Measurements from ENCODE around the gene BMERB1.
A peak's percentile ranks its signal among the peaks of the same experiment; 100 is the strongest.

Gene BMERB1

GRCh38 chr16:15574614-15574948 lies 140.2 kb downstream of the BMERB1 start:
- Histone ChIP-seq H3K27me3 (ENCODE audit: control insufficient read depth in 1 of 2, insufficient read depth in 2 of 2, low read length in 2 of 2) (no peaks in the 10 kb centered on the region), H3K4me1 (ENCODE audit: control insufficient read depth, insufficient read depth, low read length) (peaks cover 3% of the 10 kb centered on the region), H3K27ac (ENCODE audit: low read length) (no peak overlapping the region), H3K9me3 (ENCODE audit: control insufficient read depth in 2 of 2, low read length in 2 of 2) (no peaks in the 10 kb centered on the region), H3K4me3 (ENCODE audit: low read length in 2 of 2) (no peak overlapping the region), H3K9ac (ENCODE audit: low read length in 2 of 2) (no peak overlapping the region), H3K36me3 (ENCODE audit: control insufficient read depth in 2 of 2, insufficient read depth in 2 of 2, low read length in 2 of 2) (no peaks in the 10 kb centered on the region)

GRCh38 chr16:15575293-15576049 lies 141.1 kb downstream of the BMERB1 start:
- Histone ChIP-seq H3K9ac (ENCODE audit: low read length in 2 of 2) (no peak overlapping the region), H3K27me3 (ENCODE audit: control insufficient read depth in 1 of 2, insufficient read depth in 2 of 2, low read length in 2 of 2) (no peaks in the 10 kb centered on the region), H3K27ac (ENCODE audit: low read length) (no peak overlapping the region), H3K4me3 (ENCODE audit: low read length in 2 of 2) (no peak overlapping the region), H3K4me1 (ENCODE audit: control insufficient read depth, insufficient read depth, low read length) (peaks cover 3% of the 10 kb centered on the region), H3K9me3 (ENCODE audit: control insufficient read depth in 2 of 2, low read length in 2 of 2) (no peaks in the 10 kb centered on the region), H3K36me3 (ENCODE audit: control insufficient read depth in 2 of 2, insufficient read depth in 2 of 2, low read length in 2 of 2) (no peaks in the 10 kb centered on the region)

- Histone ChIP-seq H3K4me3 (ENCODE audit: low read length in 2 of 2) (no peak overlapping the region), H3K9ac (ENCODE audit: low read length in 2 of 2) (no peak overlapping the region), H3K27me3 (ENCODE audit: control insufficient read depth in 1 of 2, insufficient read depth in 2 of 2, low read length in 2 of 2) (no peaks in the 10 kb centered on the region), H3K36me3 (ENCODE audit: control insufficient read depth in 2 of 2, insufficient read depth in 2 of 2, low read length in 2 of 2) (peaks cover 4 to 10% of the 10 kb centered on the region in 2 donors), H3K4me1 (ENCODE audit: control insufficient read depth, insufficient read depth, low read length) (peaks cover 3% of the 10 kb centered on the region), H3K27ac (ENCODE audit: low read length) (peak overlapping the region; percentile 11), H3K9me3 (ENCODE audit: control insufficient read depth in 2 of 2, low read length in 2 of 2) (no peaks in the 10 kb centered on the region)
Measured at GRCh38 chr16:15576960-15577958, 142.9 kb downstream of the BMERB1 start.

- Histone ChIP-seq H3K27me3 (ENCODE audit: control insufficient read depth in 1 of 2, insufficient read depth in 2 of 2, low read length in 2 of 2) (no peaks in the 10 kb centered on the region), H3K9me3 (ENCODE audit: control insufficient read depth in 2 of 2, low read length in 2 of 2) (no peaks in the 10 kb centered on the region), H3K9ac (ENCODE audit: low read length in 2 of 2) (no peak overlapping the region), H3K27ac (ENCODE audit: low read length) (no peak overlapping the region), H3K36me3 (ENCODE audit: control insufficient read depth in 2 of 2, insufficient read depth in 2 of 2, low read length in 2 of 2) (peaks cover 13 to 20% of the 10 kb centered on the region in 2 donors), H3K4me1 (ENCODE audit: control insufficient read depth, insufficient read depth, low read length) (peaks cover 3% of the 10 kb centered on the region), H3K4me3 (ENCODE audit: low read length in 2 of 2) (no peak overlapping the region)
Measured at GRCh38 chr16:15578824-15579223, 144.4 kb downstream of the BMERB1 start.

GRCh38 chr16:15581127-15581815 lies 146.9 kb downstream of the BMERB1 start:
- peaks cover under 1% of the 10 kb centered on the region for H3K4me1 ChIP-seq (ENCODE audit: control insufficient read depth, insufficient read depth, low read length)
- H3K36me3 ChIP-seq (ENCODE audit: control insufficient read depth in 2 of 2, insufficient read depth in 2 of 2, low read length in 2 of 2): peaks cover 18 to 20% of the 10 kb centered on the region in 2 donors
- H3K27ac ChIP-seq (ENCODE audit: low read length): no peak overlapping the region

GRCh38 chr16:15583526-15583925 lies 149.1 kb downstream of the BMERB1 start:
- Histone ChIP-seq H3K27me3 (ENCODE audit: control insufficient read depth in 1 of 2, insufficient read depth in 2 of 2, low read length in 2 of 2) (no peaks in the 10 kb centered on the region), H3K4me1 (ENCODE audit: control insufficient read depth, insufficient read depth, low read length) (no peaks in the 10 kb centered on the region), H3K36me3 (ENCODE audit: control insufficient read depth in 2 of 2, insufficient read depth in 2 of 2, low read length in 2 of 2) (peaks cover 24 to 30% of the 10 kb centered on the region in 2 donors), H3K27ac (ENCODE audit: low read length) (no peak overlapping the region), H3K9ac (ENCODE audit: low read length in 2 of 2) (no peak overlapping the region), H3K4me3 (ENCODE audit: low read length in 2 of 2) (no peak overlapping the region), H3K9me3 (ENCODE audit: control insufficient read depth in 2 of 2, low read length in 2 of 2) (peaks cover 6 to 12% of the 10 kb centered on the region in 2 donors)

More at GRCh38 chr16:15581127-15581815, 146.9 kb downstream of the BMERB1 start:
- no peak overlapping the region for H3K4me3 ChIP-seq (ENCODE audit: low read length in 2 of 2)
- H3K27me3 ChIP-seq (ENCODE audit: control insufficient read depth in 1 of 2, insufficient read depth in 2 of 2, low read length in 2 of 2): no peaks in the 10 kb centered on the region
- H3K9me3 ChIP-seq (ENCODE audit: control insufficient read depth in 2 of 2, low read length in 2 of 2): peaks cover 4 to 6% of the 10 kb centered on the region in 2 donors
- H3K9ac ChIP-seq (ENCODE audit: low read length in 2 of 2): no peak overlapping the region

- Histone ChIP-seq H3K4me1 (ENCODE audit: control insufficient read depth, insufficient read depth, low read length) (no peaks in the 10 kb centered on the region), H3K9me3 (ENCODE audit: control insufficient read depth in 2 of 2, low read length in 2 of 2) (peaks cover 6 to 12% of the 10 kb centered on the region in 2 donors), H3K27me3 (ENCODE audit: control insufficient read depth in 1 of 2, insufficient read depth in 2 of 2, low read length in 2 of 2) (no peaks in the 10 kb centered on the region), H3K4me3 (ENCODE audit: low read length in 2 of 2) (no peak overlapping the region), H3K27ac (ENCODE audit: low read length) (no peak overlapping the region), H3K36me3 (ENCODE audit: control insufficient read depth in 2 of 2, insufficient read depth in 2 of 2, low read length in 2 of 2) (peaks cover 24 to 35% of the 10 kb centered on the region in 2 donors), H3K9ac (ENCODE audit: low read length in 2 of 2) (no peak overlapping the region)
Measured at GRCh38 chr16:15585956-15586355, 151.6 kb downstream of the BMERB1 start.

GRCh38 chr16:15586716-15587115 lies 152.3 kb downstream of the BMERB1 start:
- no peak overlapping the region for H3K4me3 ChIP-seq (ENCODE audit: low read length in 2 of 2)
- no peaks in the 10 kb centered on the region for H3K4me1 ChIP-seq (ENCODE audit: control insufficient read depth, insufficient read depth, low read length)
- peaks cover 6 to 12% of the 10 kb centered on the region in 2 donors for H3K9me3 ChIP-seq (ENCODE audit: control insufficient read depth in 2 of 2, low read length in 2 of 2)
- H3K9ac ChIP-seq (ENCODE audit: low read length in 2 of 2): no peak overlapping the region
- H3K36me3 ChIP-seq (ENCODE audit: control insufficient read depth in 2 of 2, insufficient read depth in 2 of 2, low read length in 2 of 2): peaks cover 21 to 27% of the 10 kb centered on the region in 2 donors
- H3K27ac ChIP-seq (ENCODE audit: low read length): no peak overlapping the region
- H3K27me3 ChIP-seq (ENCODE audit: control insufficient read depth in 1 of 2, insufficient read depth in 2 of 2, low read length in 2 of 2): no peaks in the 10 kb centered on the region

GRCh38 chr16:15587152-15587825 lies 152.9 kb downstream of the BMERB1 start:
- H3K4me3 ChIP-seq (ENCODE audit: low read length in 2 of 2): no peak overlapping the region
- H3K36me3 ChIP-seq (ENCODE audit: control insufficient read depth in 2 of 2, insufficient read depth in 2 of 2, low read length in 2 of 2): peaks cover 20 to 26% of the 10 kb centered on the region in 2 donors

GRCh38 chr16:15592324-15592723 lies 157.9 kb downstream of the BMERB1 start:
- no peak overlapping the region for H3K9ac ChIP-seq (ENCODE audit: low read length in 2 of 2)
- H3K27ac ChIP-seq (ENCODE audit: low read length): no peak overlapping the region
- H3K36me3 ChIP-seq (ENCODE audit: control insufficient read depth in 2 of 2, insufficient read depth in 2 of 2, low read length in 2 of 2): peaks cover 16 to 26% of the 10 kb centered on the region in 2 donors
- H3K9me3 ChIP-seq (ENCODE audit: control insufficient read depth in 2 of 2, low read length in 2 of 2): no peaks in the 10 kb centered on the region
- no peaks in the 10 kb centered on the region for H3K4me1 ChIP-seq (ENCODE audit: control insufficient read depth, insufficient read depth, low read length)
- H3K4me3 ChIP-seq (ENCODE audit: low read length in 2 of 2): no peak overlapping the region
- no peaks in the 10 kb centered on the region for H3K27me3 ChIP-seq (ENCODE audit: control insufficient read depth in 1 of 2, insufficient read depth in 2 of 2, low read length in 2 of 2)

More at GRCh38 chr16:15587152-15587825, 152.9 kb downstream of the BMERB1 start:
- Histone ChIP-seq H3K27me3 (ENCODE audit: control insufficient read depth in 1 of 2, insufficient read depth in 2 of 2, low read length in 2 of 2) (no peaks in the 10 kb centered on the region), H3K4me1 (ENCODE audit: control insufficient read depth, insufficient read depth, low read length) (no peaks in the 10 kb centered on the region), H3K9me3 (ENCODE audit: control insufficient read depth in 2 of 2, low read length in 2 of 2) (peaks cover 6 to 12% of the 10 kb centered on the region in 2 donors), H3K27ac (ENCODE audit: low read length) (no peak overlapping the region), H3K9ac (ENCODE audit: low read length in 2 of 2) (no peak overlapping the region)
